Muscle of back (tissue), 11 donors: ENCODE results near the gene SLC2A13. TPM values are rescaled to one million over a fixed set of nuclear protein-coding genes. Genes with fewer than 3 reads are reported as not detected.
"Not testable (repeated sequence)": the region's sequence is repeated elsewhere in the genome, so short reads cannot be mapped to it uniquely, and the experiment has no call there.

ENCODE experiments used
- DNase-seq, 3 donors: peaks; one replicate each; pipeline versions ENCODE4 v3.0.0 to v3.0.0-alpha.2; 2013
- polyA plus RNA-seq, 10 donors: library from polyadenylated mRNA; unstranded; fragments of 120-200 nt; gene quantifications; one replicate each; pipeline ENCODE4 v1.2.1, GENCODE V29; 2013; ENCODE audit not compliant: insufficient read length in 10 of 10

SLC2A13 gene
- polyA plus RNA-seq, 10 donors, result 3.8 to 7.0 (median 4.4) TPM

DNA sequence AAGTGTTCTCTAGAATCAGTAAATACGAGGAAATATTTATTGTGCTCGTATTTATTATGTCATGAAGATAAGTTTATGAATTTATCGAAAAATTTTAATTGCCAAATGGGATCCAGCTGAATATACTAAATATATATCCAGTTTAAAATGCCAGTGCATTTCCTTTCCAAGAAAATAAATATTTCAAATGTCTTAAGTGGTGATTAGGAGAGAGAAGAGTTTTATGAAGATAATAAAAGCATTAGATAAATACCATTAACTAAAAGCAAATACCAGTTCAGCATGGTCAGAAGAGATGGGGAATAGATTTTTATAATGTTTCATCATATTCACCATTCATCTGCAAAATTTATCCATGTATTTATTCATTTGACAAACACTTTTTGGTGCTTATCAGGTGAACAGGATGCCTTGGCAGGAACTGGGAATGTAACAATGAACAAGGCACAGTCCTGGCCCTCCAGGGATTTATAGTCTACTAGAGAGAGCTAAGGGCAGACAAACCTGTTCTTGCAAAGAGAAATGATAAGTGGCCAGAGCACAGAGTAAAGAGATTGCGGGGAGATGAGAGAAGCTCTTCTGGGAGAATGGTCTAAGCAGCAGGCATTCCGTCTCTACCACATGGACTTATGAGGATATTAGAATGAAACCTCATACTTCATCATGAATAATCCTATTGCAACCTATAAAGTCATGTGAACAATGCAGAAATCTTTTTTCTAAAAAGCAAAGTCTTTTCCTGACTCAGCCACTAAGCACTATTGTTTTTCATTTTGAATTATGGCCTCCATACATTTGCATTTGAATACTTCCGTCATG is 342.6 kb downstream of the SLC2A13 start:
- DNase-seq, result no peak

DNA sequence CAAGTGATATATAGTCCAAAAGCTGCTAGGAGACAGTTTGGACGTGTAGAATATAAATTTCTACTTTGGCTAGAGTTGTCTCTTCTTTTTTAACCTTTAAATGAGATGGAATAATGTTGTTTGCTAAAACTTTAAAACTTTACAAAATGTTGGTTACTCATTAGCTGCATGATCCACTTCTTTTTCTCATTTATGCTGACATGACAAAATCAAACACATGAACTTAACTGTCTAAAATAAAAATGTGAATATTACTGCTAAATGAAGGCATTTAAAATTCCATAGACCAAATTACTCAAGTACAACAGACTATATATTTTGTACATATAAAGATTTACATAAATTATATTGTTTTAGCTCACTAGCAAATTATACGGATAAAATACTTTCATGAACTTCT is 350.4 kb downstream of the SLC2A13 start:
- no peak for DNase-seq

DNA sequence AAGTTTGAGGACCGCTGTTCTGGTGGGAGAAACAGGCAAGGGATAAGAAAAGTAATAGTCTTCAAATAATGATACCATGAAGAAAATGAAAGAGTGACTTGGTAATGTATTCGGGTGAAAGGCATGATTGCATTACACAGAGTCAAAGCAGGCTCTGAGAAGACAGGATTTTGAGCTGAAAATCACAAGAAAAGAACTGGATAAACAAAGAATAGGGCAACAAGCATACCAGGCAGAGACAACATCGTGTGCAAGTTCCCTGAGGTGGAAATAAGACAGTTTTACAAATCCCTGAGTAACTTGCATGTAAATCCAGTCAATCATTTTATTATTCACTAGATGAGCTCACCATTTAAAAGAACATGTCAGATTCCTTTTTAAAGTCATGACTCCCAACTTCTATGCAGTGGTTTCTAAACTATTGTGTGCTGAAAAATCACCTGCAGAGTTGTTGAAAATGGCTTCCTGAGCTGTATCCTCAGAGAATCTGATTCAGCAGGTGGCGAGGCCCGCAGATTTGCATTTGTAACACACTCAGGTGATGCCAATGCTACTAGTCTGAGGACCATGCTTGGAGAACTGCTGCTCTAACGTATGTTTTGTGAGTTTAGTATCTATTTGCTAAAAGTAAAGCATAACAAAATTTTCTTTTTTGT is 353.3 kb downstream of the SLC2A13 start:
- DNase-seq, result no peak

DNA sequence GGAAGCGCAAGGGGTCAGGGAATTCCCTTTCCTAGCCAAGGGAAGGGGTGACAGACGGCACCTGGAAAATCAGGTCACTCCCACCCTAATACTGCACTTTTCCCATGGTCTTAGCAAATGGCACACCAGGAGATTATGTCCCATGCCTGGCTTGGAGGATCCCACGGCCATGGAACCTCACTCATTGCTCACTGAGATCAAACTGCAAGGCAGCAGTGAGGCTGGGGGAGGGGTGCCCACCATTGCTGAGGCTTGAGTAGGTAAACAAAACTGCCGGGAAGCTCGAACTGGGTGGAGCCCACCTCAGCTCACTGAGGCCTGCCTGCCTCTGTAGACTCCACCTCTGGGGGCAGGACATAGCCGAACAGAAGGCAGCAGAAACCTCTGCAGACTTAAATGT is 359.7 kb downstream of the SLC2A13 start:
- DNase-seq, result not testable (repeated sequence)

DNA sequence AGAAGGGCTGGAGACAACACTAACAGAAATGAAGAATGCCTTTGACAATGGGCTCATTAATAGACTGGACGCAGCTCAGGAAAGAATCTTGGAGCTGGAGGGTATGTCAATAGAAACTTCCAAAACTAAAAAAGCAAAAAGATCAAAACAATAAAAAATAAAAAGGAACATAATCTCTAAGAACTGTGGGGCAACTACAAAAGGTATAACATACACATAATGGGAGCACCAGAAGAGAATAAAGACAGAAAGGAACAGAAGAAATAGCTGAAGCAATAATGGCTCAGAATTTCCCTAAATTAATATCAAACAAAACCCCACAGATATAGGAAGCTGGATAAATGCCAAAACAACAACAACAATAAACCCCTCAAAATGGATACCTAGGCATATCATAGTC is 362.2 kb downstream of the SLC2A13 start:
- DNase-seq, result no peak

DNA sequence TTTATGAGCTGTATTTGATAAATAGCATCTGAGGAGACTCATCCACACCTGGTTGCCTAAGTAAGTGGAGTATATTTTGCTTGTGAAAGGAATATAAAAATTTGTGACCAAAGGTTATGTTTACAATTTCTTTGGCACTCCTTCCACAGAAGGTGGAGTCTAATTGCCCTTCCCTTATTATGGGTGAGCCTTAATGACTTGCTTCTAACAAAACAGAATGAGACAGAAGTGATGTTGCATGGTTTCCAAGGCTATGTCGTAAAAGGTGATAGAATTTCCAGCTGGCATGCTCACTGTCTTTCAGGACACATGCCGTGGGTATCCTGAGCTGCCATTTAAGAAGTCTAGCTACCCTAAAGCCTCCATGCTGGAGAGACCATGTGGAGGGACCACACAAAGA is 369.5 kb downstream of the SLC2A13 start:
- DNase-seq, result no peak

DNA sequence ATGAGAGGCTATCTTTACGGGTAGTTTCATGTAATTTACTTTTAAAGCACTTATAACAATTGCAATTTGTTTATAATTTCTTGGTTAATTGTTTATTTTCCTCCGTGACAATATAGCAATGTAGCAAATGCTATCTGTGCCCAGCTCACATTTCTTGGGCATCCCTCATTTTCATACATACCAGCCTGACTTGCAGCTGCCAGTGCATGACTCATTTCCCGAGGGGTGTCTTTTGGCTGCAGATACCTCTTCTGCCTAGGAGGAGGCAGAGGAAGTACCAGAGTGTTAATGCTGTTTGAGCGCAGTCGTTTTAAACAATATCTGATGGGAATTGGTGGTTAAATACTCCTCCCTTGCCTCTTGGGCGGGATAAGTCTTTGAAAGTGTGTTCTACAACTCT is 382.1 kb downstream of the SLC2A13 start:
- DNase-seq, result peak; percentile 39 to 68 (median 40)

DNA sequence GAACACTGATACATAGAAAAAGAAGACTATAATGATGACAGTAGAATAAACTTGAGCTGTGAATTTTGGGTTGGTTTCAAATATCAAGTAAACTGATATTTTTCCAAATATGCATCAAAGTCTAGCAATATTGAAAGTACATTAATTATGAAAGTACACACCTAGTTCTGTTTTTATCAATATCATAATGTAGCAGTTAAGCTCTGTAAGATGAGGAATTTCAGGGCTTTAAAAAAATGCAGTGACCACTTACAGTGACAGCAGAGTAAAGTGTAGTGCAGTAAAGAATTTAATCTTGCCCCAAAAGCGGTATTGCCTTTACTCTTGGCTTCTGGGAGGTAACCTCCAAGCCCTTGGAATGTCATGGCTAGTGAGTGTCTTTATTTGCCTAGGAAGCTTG is 383.4 kb downstream of the SLC2A13 start:
- DNase-seq, result no peak

DNA sequence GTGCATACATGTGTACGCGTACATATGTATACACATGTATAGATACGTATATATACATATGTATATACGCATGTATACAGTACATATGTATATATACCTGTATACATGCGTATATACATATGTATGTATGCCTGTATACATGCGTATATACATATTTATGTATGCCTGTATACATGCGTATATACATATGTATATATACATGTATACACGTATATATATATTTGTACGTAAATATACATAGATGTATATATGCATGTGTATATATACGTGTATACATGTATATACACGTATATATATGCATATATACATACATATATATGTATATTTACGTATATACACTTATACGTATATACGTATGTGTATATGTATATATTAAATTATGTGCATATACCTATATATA is 392.3 kb downstream of the SLC2A13 start:
- no peak for DNase-seq

DNA sequence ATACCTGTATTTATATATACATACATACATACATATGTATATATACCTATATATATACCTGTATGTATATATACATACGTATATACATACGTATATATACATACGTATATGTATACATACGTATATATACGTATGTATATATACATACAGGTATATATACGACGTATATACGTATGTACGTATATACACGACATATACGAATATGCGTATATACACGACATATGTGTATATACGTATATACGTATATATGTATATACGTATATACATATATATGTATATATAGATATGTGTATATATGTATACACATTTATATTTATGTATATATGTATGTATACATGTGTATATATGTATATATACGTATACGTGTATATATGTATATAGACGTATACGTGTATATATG is 393.5 kb downstream of the SLC2A13 start:
- no peak for DNase-seq

Other genes starting within 250 kb of the SLC2A13 start
- gene LRRK2, start 118.9 kb upstream of the SLC2A13 start, polyA plus RNA-seq, result 1 to 10 TPM; 3.3 to 6.7 (median 3.9) TPM